Endothelial cell of umbilical vein (primary cell): Measurements from ENCODE around the gene STAT4.

Experiments
- EZH2 ChIP-seq: IDR thresholded peaks from 2 replicates; pipeline ENCODE4 v1.6.1; 2012; ENCODE audit warnings: borderline replicate concordance, low read depth, mild to moderate bottlenecking, moderate library complexity, low read length, inconsistent platforms; ENCODE audit not compliant: severe bottlenecking
- FOS ChIP-seq: IDR thresholded peaks from 2 replicates; pipeline ENCODE4 v1.6.1; 2011; ENCODE audit warnings: mild to moderate bottlenecking, low read length, moderate library complexity, borderline replicate concordance; ENCODE audit not compliant: insufficient read depth
- GATA2 ChIP-seq: IDR thresholded peaks from 2 replicates; pipeline ENCODE4 v1.7.0; 2011; ENCODE audit warnings: low read depth, mild to moderate bottlenecking, moderate library complexity, mixed read lengths, low read length; ENCODE audit not compliant: insufficient read length, insufficient read depth
- JUN ChIP-seq: IDR thresholded peaks from 2 replicates; pipeline ENCODE4 v1.6.1; 2011; ENCODE audit warnings: borderline replicate concordance, low read depth; ENCODE audit not compliant: insufficient read length, insufficient read depth
- MYC ChIP-seq: IDR thresholded peaks from one replicate; pipeline ENCODE4 v1.6.1; 2011; ENCODE audit warnings: mild to moderate bottlenecking, low read depth, low read length
- POLR2A ChIP-seq: IDR thresholded peaks from 2 replicates; pipeline ENCODE4 v1.6.1; 2012; ENCODE audit warnings: low read depth, mild to moderate bottlenecking, control low read depth, low read length
- POLR2AphosphoS5 ChIP-seq: IDR thresholded peaks from 2 replicates; pipeline ENCODE4 v1.6.1; 2012; ENCODE audit warnings: low read depth, mild to moderate bottlenecking, control low read depth, low read length, moderate library complexity; ENCODE audit not compliant: insufficient read depth
- TF ChIP-seq, protein P1 (sequence below), 2 donors: IDR thresholded peaks; 1 replicate in 1 of 2; 2 replicates in 1 of 2; pipeline ENCODE4 v1.5.1; 2011; ENCODE audit warnings: low read length in 2 of 2, mild to moderate bottlenecking in 2 of 2, moderate library complexity in 2 of 2, control low read depth in 1 of 2, inconsistent platforms in 1 of 2, low read depth in 1 of 2; ENCODE audit not compliant: insufficient read depth in 1 of 2; ENCODE audit errors: extremely low read depth in 1 of 2
- TF ChIP-seq, protein P2 (sequence below): IDR thresholded peaks from 2 replicates; pipeline ENCODE4 v1.6.1; 2011; ENCODE audit not compliant: insufficient read depth, insufficient read length

DNA sequence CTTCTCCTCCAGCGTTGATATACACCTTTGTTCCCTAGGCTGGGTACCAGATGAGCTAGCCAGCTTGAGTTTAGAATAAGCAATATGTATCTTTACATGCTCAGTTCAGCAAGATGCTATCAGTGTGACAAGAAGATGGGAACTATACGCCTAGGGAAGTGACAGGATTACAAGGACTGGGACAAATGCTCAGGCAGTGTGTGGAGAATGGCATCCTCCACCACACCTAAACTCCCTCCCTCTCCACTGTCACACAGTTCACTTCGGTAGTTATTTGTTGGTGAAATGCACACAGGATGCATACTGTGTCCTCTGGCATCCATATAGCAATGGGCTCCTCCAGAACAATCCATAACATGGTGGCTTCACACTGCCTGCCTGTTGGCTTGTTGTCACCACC is 144.5 kb downstream of the STAT4 start:
- TF ChIP-seq POLR2A (no peak), EZH2 (no peak), MYC (no peak), JUN (no peak), POLR2AphosphoS5 (no peak), FOS (no peak), GATA2 (no peak)
- TF ChIP-seq, protein P1, sequence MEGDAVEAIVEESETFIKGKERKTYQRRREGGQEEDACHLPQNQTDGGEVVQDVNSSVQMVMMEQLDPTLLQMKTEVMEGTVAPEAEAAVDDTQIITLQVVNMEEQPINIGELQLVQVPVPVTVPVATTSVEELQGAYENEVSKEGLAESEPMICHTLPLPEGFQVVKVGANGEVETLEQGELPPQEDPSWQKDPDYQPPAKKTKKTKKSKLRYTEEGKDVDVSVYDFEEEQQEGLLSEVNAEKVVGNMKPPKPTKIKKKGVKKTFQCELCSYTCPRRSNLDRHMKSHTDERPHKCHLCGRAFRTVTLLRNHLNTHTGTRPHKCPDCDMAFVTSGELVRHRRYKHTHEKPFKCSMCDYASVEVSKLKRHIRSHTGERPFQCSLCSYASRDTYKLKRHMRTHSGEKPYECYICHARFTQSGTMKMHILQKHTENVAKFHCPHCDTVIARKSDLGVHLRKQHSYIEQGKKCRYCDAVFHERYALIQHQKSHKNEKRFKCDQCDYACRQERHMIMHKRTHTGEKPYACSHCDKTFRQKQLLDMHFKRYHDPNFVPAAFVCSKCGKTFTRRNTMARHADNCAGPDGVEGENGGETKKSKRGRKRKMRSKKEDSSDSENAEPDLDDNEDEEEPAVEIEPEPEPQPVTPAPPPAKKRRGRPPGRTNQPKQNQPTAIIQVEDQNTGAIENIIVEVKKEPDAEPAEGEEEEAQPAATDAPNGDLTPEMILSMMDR (IDR thresholded peaks at IDR 0.05; ENCODE audit: extremely low read depth in 1 of 2, insufficient read depth in 1 of 2, low read depth in 1 of 2, low read length in 2 of 2), result no peak
- TF ChIP-seq, protein P2, sequence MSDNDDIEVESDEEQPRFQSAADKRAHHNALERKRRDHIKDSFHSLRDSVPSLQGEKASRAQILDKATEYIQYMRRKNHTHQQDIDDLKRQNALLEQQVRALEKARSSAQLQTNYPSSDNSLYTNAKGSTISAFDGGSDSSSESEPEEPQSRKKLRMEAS, result no peak
